Measurements from ENCODE around the gene PSMD11. TPM values are rescaled to one million over a fixed set of nuclear protein-coding genes. Genes with fewer than 3 reads are reported as not detected.

PSMD11 gene
- polyA plus RNA-seq, 1 of the 3 experiments (the other 2 are of a cell fraction) = 63.1 TPM

- Histone ChIP-seq H3K36me3 (replicated peaks in 1 of 2; ENCODE audit: control insufficient read depth in 1 of 2, insufficient read depth in 2 of 2, low read length in 1 of 2) (no peaks in the 10 kb centered on the region), H3K4me3 (ENCODE audit: low read depth in 2 of 2, low read length in 1 of 2) (no peak overlapping the region), H3K79me2 (ENCODE audit: insufficient read depth) (no peaks in the 10 kb centered on the region), H3K9me2 (no peaks in the 10 kb centered on the region), H3K4me2 (no peak overlapping the region), H3K4me1 (ENCODE audit: control insufficient read depth in 1 of 2, insufficient read depth in 2 of 2, low read depth in 1 of 2, low read length in 1 of 2) (no peaks in the 10 kb centered on the region), H3F3A (replicated peaks; ENCODE audit: insufficient read depth) (no peaks in the 10 kb centered on the region), H3K27me3 (ENCODE audit: insufficient read depth) (no peaks in the 10 kb centered on the region), H3K27ac (ENCODE audit: low read depth in 2 of 2, low read length in 1 of 2) (no peak overlapping the region), H4K20me1 (ENCODE audit: insufficient read depth) (no peaks in the 10 kb centered on the region), H3K9ac (no peak overlapping the region), H3K9me3 (no peaks in the 10 kb centered on the region), H2AFZ (ENCODE audit: low read depth) (no peak overlapping the region)
- no peak for DNase-seq
- CTCF ChIA-PET = interaction anchor here (5.1 kb wide), 1 partner anchor 15 kb away, joined by 22 read pairs; the partner anchor contains the start of gene PSMD11
- WGBS (ENCODE audit: low lambda C conversion rate) = 29% methylated on average over 1 of the region's 2 CpGs
- POLR2A ChIA-PET = no interaction called here
- TF ChIP-seq RAD21 (IDR thresholded peaks at IDR 0.05; ENCODE audit: low read length) (no peak), GABPA (IDR thresholded peaks at IDR 0.05; ENCODE audit: low read depth) (no peak), FOXJ3 (CRISPR knock-in tag; IDR thresholded peaks at IDR 0.05) (no peak), EP300 (IDR thresholded peaks at IDR 0.05; ENCODE audit: borderline replicate concordance in 1 of 2, low read depth in 1 of 2, low read length in 1 of 2) (no peak), FOXM1 (IDR thresholded peaks at IDR 0.05; ENCODE audit: low read depth) (no peak), ELF1 (IDR thresholded peaks at IDR 0.05) (no peak), RFX5 (IDR thresholded peaks at IDR 0.05; ENCODE audit: low read length) (no peak), USF2 (IDR thresholded peaks at IDR 0.05; ENCODE audit: borderline replicate concordance, low read depth, low read length) (no peak), TCF12 (IDR thresholded peaks at IDR 0.05) (no peak), SIN3A (IDR thresholded peaks at IDR 0.05; ENCODE audit: borderline replicate concordance, low read depth, low read length) (no peak), RCOR1 (IDR thresholded peaks at IDR 0.05; ENCODE audit: low read length) (no peak)
Observed at GRCh38 chr17:32429598-32429997, 14.7 kb upstream of the PSMD11 start.

- H3K4me3 ChIP-seq (ENCODE audit: low read depth in 2 of 2, low read length in 1 of 2) = no peak overlapping the region
- WGBS (ENCODE audit: low lambda C conversion rate) = 67% methylated on average over 5 of the region's 5 CpGs
- H3K9ac ChIP-seq = no peak overlapping the region
- no peak overlapping the region for H3K4me2 ChIP-seq
- no peaks in the 10 kb centered on the region for H3K27me3 ChIP-seq (ENCODE audit: insufficient read depth)
- no peaks in the 10 kb centered on the region for H3K9me2 ChIP-seq
- H2AFZ ChIP-seq (ENCODE audit: low read depth) = no peak overlapping the region
- H3K36me3 ChIP-seq (replicated peaks in 1 of 2; ENCODE audit: control insufficient read depth in 1 of 2, insufficient read depth in 2 of 2, low read length in 1 of 2) = no peaks in the 10 kb centered on the region
- TF ChIP-seq GABPA (IDR thresholded peaks at IDR 0.05; ENCODE audit: low read depth) (no peak), PBX3 (IDR thresholded peaks at IDR 0.05) (no peak), SMC3 (IDR thresholded peaks at IDR 0.05; ENCODE audit: low read depth, low read length) (no peak), NRF1 (IDR thresholded peaks at IDR 0.05; ENCODE audit: low read depth, low read length) (no peak), FOXJ3 (CRISPR knock-in tag; IDR thresholded peaks at IDR 0.05) (no peak), POLR2AphosphoS5 (IDR thresholded peaks at IDR 0.05; ENCODE audit: low read depth, low read length) (no peak), USF2 (IDR thresholded peaks at IDR 0.05; ENCODE audit: borderline replicate concordance, low read depth, low read length) (no peak), RCOR1 (IDR thresholded peaks at IDR 0.05; ENCODE audit: low read length) (no peak)
- H3K27ac ChIP-seq (ENCODE audit: low read depth in 2 of 2, low read length in 1 of 2) = no peak overlapping the region
- ChIA-PET POLR2A (no interaction called here), CTCF (interaction anchor here (0.7 to 0.8 kb wide), 2 partner anchors 13 to 28 kb away, joined by 3 to 4 read pairs; no protein-coding TSS in a partner anchor)
- H3K79me2 ChIP-seq (ENCODE audit: insufficient read depth) = peaks cover 14% of the 10 kb centered on the region
- no peaks in the 10 kb centered on the region for H3F3A ChIP-seq (replicated peaks; ENCODE audit: insufficient read depth)
- DNase-seq = no peak
- no peaks in the 10 kb centered on the region for H3K9me3 ChIP-seq
- peaks cover 0 to 5% of the 10 kb centered on the region in 2 experiments; a peak in 2 of 4 replicates for H3K4me1 ChIP-seq (ENCODE audit: control insufficient read depth in 1 of 2, insufficient read depth in 2 of 2, low read depth in 1 of 2, low read length in 1 of 2)
- peaks cover 5% of the 10 kb centered on the region for H4K20me1 ChIP-seq (ENCODE audit: insufficient read depth)
Observed at GRCh38 chr17:32440722-32441121, 3.6 kb upstream of the PSMD11 start.

Measured in SK-N-SH (cell line).